HepG2 (cell line): Measurements from ENCODE around the gene CEBPZOS. TPM values are rescaled to one million over a fixed set of nuclear protein-coding genes. Genes with fewer than 3 reads are reported as not detected.

Source experiments
- DZIP1 ChIP-seq: sonication (generic); formaldehyde crosslinking; IDR thresholded peaks from 2 replicates; pipeline ENCODE4 v1.5.0; 2020; ENCODE audit warnings: mild to moderate bottlenecking, missing genetic modification reagents
- HOXA5 ChIP-seq: sonication (generic); formaldehyde crosslinking; IDR thresholded peaks from 2 replicates; pipeline ENCODE4 v1.4.0; 2020; ENCODE audit warnings: missing genetic modification reagents
- MTA3 ChIP-seq: sonication (generic); formaldehyde crosslinking; IDR thresholded peaks from 2 replicates; pipeline ENCODE4 v1.4.0; 2020; ENCODE audit warnings: missing genetic modification reagents
- MZF1 ChIP-seq: sonication (generic); formaldehyde crosslinking; IDR thresholded peaks from 2 replicates; pipeline ENCODE4 v1.8.1; 2023; ENCODE audit warnings: mild to moderate bottlenecking, missing genetic modification reagents, borderline replicate concordance
- SP4 ChIP-seq: sonication (generic); formaldehyde crosslinking; IDR thresholded peaks from 2 replicates; pipeline ENCODE4 v1.8.1; 2023; ENCODE audit warnings: mild to moderate bottlenecking, missing genetic modification reagents
- WIZ ChIP-seq: sonication (generic); formaldehyde crosslinking; IDR thresholded peaks from 2 replicates; pipeline ENCODE4 v1.5.1; 2020; ENCODE audit warnings: mild to moderate bottlenecking, missing genetic modification reagents
- ZNF225 ChIP-seq: sonication (generic); formaldehyde crosslinking; IDR thresholded peaks from 2 replicates; pipeline ENCODE4 v1.4.0; 2020; ENCODE audit warnings: mild to moderate bottlenecking, missing genetic modification reagents
- ZNF263 ChIP-seq: sonication (generic); formaldehyde crosslinking; IDR thresholded peaks from 2 replicates; pipeline ENCODE4 v1.4.0; 2020; ENCODE audit warnings: missing genetic modification reagents
- ZNF280D ChIP-seq: sonication (generic); formaldehyde crosslinking; IDR thresholded peaks from 2 replicates; pipeline ENCODE4 v1.5.1; 2020; ENCODE audit warnings: mild to moderate bottlenecking, missing genetic modification reagents
- ZNF747 ChIP-seq: sonication (generic); formaldehyde crosslinking; IDR thresholded peaks from 2 replicates; pipeline ENCODE4 v1.8.1; 2023; ENCODE audit warnings: missing genetic modification reagents, mild to moderate bottlenecking, borderline replicate concordance
- ZSCAN21 ChIP-seq: sonication (generic); formaldehyde crosslinking; IDR thresholded peaks from 2 replicates; pipeline ENCODE4 v1.8.0; 2022; ENCODE audit warnings: mild to moderate bottlenecking, missing genetic modification reagents, moderate library complexity, borderline replicate concordance
- ZSCAN22 ChIP-seq: sonication (generic); formaldehyde crosslinking; IDR thresholded peaks from 2 replicates; pipeline ENCODE4 v1.4.0; 2020; ENCODE audit warnings: mild to moderate bottlenecking, missing genetic modification reagents
- polyA plus RNA-seq, 8 experiments: library from polyadenylated mRNA; depleted of rRNA in 3 of 8; stranded (reverse) in 7 of 8; unstranded in 1 of 8; fragments of >200 nt; fragmentation: Illumina TruSeq in 4 of 8; extraction: Trizol in 4 of 8; gene quantifications; 2 replicates each; pipeline versions ENCODE4 v1.2.1 to v1.2.3, GENCODE V29; 2011 to 2016; ENCODE audit warnings: low read depth in 4 of 8, missing spikeins in 1 of 8, mixed read lengths in 1 of 8; ENCODE audit not compliant: insufficient read depth in 1 of 8
- total RNA-seq, 5 experiments: library from RNA; depleted of rRNA; stranded (reverse); fragments of >200 nt; fragmentation: Illumina TruSeq; extraction: Trizol; gene quantifications; 2 replicates each; pipeline ENCODE4 v1.2.3, GENCODE V29; 2016; ENCODE audit warnings: low read depth in 1 of 5
- TF ChIP-seq, protein P1 (sequence below): sonication (generic); formaldehyde crosslinking; IDR thresholded peaks from 2 replicates; pipeline ENCODE4 v1.4.0; 2020; ENCODE audit warnings: missing genetic modification reagents, borderline replicate concordance
- TF ChIP-seq, protein P2 (sequence below): sonication (generic); formaldehyde crosslinking; IDR thresholded peaks from 2 replicates; pipeline ENCODE4 v1.4.0; 2020; ENCODE audit warnings: missing genetic modification reagents, borderline replicate concordance

The CEBPZOS gene
- total and polyA plus RNA-seq, 2 of the 13 experiments (the other 11 are each of a cell fraction or from before 2014, with no cell fraction given): 18.6 to 44.7 TPM

- TF ChIP-seq ZNF280D (CRISPR knock-in tag): peak; percentile 89; the same call in 1 of the 2 replicates
- peak; percentile 68; the same call in 1 of the 2 replicates for TF ChIP-seq ZSCAN22
- TF ChIP-seq WIZ (CRISPR knock-in tag): peak; percentile 94
- TF ChIP-seq ZSCAN21: peak; percentile 96
- peak; percentile 72; the same call in 1 of the 2 replicates for TF ChIP-seq SP4
- TF ChIP-seq MZF1 (CRISPR knock-in tag): peak; percentile 84; the same call in 1 of the 2 replicates
- TF ChIP-seq, protein P1, sequence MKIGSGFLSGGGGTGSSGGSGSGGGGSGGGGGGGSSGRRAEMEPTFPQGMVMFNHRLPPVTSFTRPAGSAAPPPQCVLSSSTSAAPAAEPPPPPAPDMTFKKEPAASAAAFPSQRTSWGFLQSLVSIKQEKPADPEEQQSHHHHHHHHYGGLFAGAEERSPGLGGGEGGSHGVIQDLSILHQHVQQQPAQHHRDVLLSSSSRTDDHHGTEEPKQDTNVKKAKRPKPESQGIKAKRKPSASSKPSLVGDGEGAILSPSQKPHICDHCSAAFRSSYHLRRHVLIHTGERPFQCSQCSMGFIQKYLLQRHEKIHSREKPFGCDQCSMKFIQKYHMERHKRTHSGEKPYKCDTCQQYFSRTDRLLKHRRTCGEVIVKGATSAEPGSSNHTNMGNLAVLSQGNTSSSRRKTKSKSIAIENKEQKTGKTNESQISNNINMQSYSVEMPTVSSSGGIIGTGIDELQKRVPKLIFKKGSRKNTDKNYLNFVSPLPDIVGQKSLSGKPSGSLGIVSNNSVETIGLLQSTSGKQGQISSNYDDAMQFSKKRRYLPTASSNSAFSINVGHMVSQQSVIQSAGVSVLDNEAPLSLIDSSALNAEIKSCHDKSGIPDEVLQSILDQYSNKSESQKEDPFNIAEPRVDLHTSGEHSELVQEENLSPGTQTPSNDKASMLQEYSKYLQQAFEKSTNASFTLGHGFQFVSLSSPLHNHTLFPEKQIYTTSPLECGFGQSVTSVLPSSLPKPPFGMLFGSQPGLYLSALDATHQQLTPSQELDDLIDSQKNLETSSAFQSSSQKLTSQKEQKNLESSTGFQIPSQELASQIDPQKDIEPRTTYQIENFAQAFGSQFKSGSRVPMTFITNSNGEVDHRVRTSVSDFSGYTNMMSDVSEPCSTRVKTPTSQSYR (CRISPR knock-in tag): no peak; the same call in 1 of the 2 replicates
- TF ChIP-seq ZNF263 (CRISPR knock-in tag): peak; percentile 50
- peak; percentile 98 for TF ChIP-seq HOXA5
- TF ChIP-seq DZIP1 (CRISPR knock-in tag): peak; percentile 99
- TF ChIP-seq, protein P2, sequence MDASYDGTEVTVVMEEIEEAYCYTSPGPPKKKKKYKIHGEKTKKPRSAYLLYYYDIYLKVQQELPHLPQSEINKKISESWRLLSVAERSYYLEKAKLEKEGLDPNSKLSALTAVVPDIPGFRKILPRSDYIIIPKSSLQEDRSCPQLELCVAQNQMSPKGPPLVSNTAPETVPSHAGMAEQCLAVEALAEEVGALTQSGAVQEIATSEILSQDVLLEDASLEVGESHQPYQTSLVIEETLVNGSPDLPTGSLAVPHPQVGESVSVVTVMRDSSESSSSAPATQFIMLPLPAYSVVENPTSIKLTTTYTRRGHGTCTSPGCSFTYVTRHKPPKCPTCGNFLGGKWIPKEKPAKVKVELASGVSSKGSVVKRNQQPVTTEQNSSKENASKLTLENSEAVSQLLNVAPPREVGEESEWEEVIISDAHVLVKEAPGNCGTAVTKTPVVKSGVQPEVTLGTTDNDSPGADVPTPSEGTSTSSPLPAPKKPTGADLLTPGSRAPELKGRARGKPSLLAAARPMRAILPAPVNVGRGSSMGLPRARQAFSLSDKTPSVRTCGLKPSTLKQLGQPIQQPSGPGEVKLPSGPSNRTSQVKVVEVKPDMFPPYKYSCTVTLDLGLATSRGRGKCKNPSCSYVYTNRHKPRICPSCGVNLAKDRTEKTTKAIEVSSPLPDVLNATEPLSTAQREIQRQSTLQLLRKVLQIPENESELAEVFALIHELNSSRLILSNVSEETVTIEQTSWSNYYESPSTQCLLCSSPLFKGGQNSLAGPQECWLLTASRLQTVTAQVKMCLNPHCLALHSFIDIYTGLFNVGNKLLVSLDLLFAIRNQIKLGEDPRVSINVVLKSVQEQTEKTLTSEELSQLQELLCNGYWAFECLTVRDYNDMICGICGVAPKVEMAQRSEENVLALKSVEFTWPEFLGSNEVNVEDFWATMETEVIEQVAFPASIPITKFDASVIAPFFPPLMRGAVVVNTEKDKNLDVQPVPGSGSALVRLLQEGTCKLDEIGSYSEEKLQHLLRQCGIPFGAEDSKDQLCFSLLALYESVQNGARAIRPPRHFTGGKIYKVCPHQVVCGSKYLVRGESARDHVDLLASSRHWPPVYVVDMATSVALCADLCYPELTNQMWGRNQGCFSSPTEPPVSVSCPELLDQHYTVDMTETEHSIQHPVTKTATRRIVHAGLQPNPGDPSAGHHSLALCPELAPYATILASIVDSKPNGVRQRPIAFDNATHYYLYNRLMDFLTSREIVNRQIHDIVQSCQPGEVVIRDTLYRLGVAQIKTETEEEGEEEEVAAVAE (CRISPR knock-in tag): peak; percentile 56; the same call in 1 of the 2 replicates
- peak; percentile 92; the same call in 1 of the 2 replicates for TF ChIP-seq ZNF747 (CRISPR knock-in tag)
- TF ChIP-seq ZNF225: peak; percentile 99
- no peak for TF ChIP-seq MTA3 (CRISPR knock-in tag)
Measured at GRCh38 chr2:37196320-37197195, at the start of gene CEBPZOS (continued).
